HepG2 (cell line): Measurements from ENCODE around the gene NPDC1. TPM values are rescaled to one million over a fixed set of nuclear protein-coding genes. Genes with fewer than 3 reads are reported as not detected.

ENCODE experiments used
- BCL6 ChIP-seq: IDR thresholded peaks from 2 replicates; pipeline ENCODE4 v1.6.1; 2016; ENCODE audit warnings: missing genetic modification reagents, missing compliant biosample characterization
- E2F1 ChIP-seq: sonication (generic); formaldehyde crosslinking; IDR thresholded peaks from 2 replicates; pipeline ENCODE4 v1.5.0; 2020; ENCODE audit warnings: missing genetic modification reagents
- FOSL1 ChIP-seq: sonication (generic); formaldehyde crosslinking; IDR thresholded peaks from 2 replicates; pipeline ENCODE4 v1.9.0; 2021; ENCODE audit warnings: missing genetic modification reagents, borderline replicate concordance
- HDAC1 ChIP-seq: sonication (generic); formaldehyde crosslinking; IDR thresholded peaks from 2 replicates; pipeline ENCODE4 v1.5.1; 2020; ENCODE audit warnings: mild to moderate bottlenecking, missing genetic modification reagents
- HMGXB3 ChIP-seq: sonication (generic); formaldehyde crosslinking; IDR thresholded peaks from 2 replicates; pipeline ENCODE4 v1.4.0; 2020; ENCODE audit warnings: missing genetic modification reagents, borderline replicate concordance
- HNRNPH1 ChIP-seq: fragments of 200-400 bp; formaldehyde crosslinking; optimal IDR thresholded peaks from 2 replicates; pipeline ENCODE3; 2017; ENCODE audit warnings: mild to moderate bottlenecking, low read depth, low read length
- KLF15 ChIP-seq: sonication (generic); formaldehyde crosslinking; IDR thresholded peaks from 2 replicates; pipeline ENCODE4 v1.8.1; 2023; ENCODE audit warnings: borderline replicate concordance, mild to moderate bottlenecking, inconsistent platforms, missing genetic modification reagents, mixed read lengths
- MTF2 ChIP-seq: sonication (generic); formaldehyde crosslinking; IDR thresholded peaks from 2 replicates; pipeline ENCODE4 v1.5.0; 2020; ENCODE audit warnings: missing genetic modification reagents, borderline replicate concordance
- NCOA5 ChIP-seq: sonication (generic); formaldehyde crosslinking; IDR thresholded peaks from 2 replicates; pipeline ENCODE4 v1.4.0; 2020; ENCODE audit warnings: missing genetic modification reagents
- NR3C1 ChIP-seq: sonication (generic); formaldehyde crosslinking; IDR thresholded peaks from 2 replicates; pipeline ENCODE4 v1.4.0; 2020; ENCODE audit warnings: missing genetic modification reagents
- ONECUT2 ChIP-seq: sonication (generic); formaldehyde crosslinking; IDR thresholded peaks from 2 replicates; pipeline ENCODE4 v1.4.0; 2020; ENCODE audit warnings: missing genetic modification reagents
- POLR2A ChIP-seq, 2 experiments: IDR thresholded peaks; 2 replicates each; pipeline ENCODE4 v1.6.1; 2011; ENCODE audit warnings: low read depth in 2 of 2, low read length in 2 of 2, mild to moderate bottlenecking in 1 of 2, moderate library complexity in 1 of 2; ENCODE audit not compliant: insufficient read depth in 1 of 2
- RAD51 ChIP-seq: fragments of 450-650 bp; IDR thresholded peaks from 2 replicates; pipeline ENCODE4 v1.6.1; 2016; ENCODE audit warnings: borderline replicate concordance
- REPIN1 ChIP-seq: sonication (generic); formaldehyde crosslinking; IDR thresholded peaks from 2 replicates; pipeline ENCODE4 v1.8.0; 2022; ENCODE audit warnings: missing genetic modification reagents, low read depth, mild to moderate bottlenecking, borderline replicate concordance
- TP53 ChIP-seq: sonication (generic); formaldehyde crosslinking; conservative IDR thresholded peaks from 2 replicates; pipeline ENCODE4 v1.4.0; 2020; ENCODE audit warnings: missing genetic modification reagents
- YEATS4 ChIP-seq: sonication (generic); formaldehyde crosslinking; IDR thresholded peaks from 2 replicates; pipeline ENCODE4 v1.4.0; 2020; ENCODE audit warnings: missing genetic modification reagents, borderline replicate concordance
- ZNF30 ChIP-seq: sonication (generic); formaldehyde crosslinking; IDR thresholded peaks from 2 replicates; pipeline ENCODE4 v1.5.0; 2020; ENCODE audit warnings: mild to moderate bottlenecking, missing genetic modification reagents
- ZNF646 ChIP-seq: sonication (generic); formaldehyde crosslinking; IDR thresholded peaks from 2 replicates; pipeline ENCODE4 v1.9.0; 2021; ENCODE audit warnings: mild to moderate bottlenecking, missing genetic modification reagents
- ZNF878 ChIP-seq: sonication (generic); formaldehyde crosslinking; IDR thresholded peaks from 2 replicates; pipeline ENCODE4 v1.8.1; 2023; ENCODE audit warnings: mild to moderate bottlenecking, missing genetic modification reagents, moderate library complexity
- polyA plus RNA-seq, 8 experiments: library from polyadenylated mRNA; depleted of rRNA in 3 of 8; stranded (reverse) in 7 of 8; unstranded in 1 of 8; fragments of >200 nt; fragmentation: Illumina TruSeq in 4 of 8; extraction: Trizol in 4 of 8; gene quantifications; 2 replicates each; pipeline versions ENCODE4 v1.2.1 to v1.2.3, GENCODE V29; 2011 to 2016; ENCODE audit warnings: low read depth in 4 of 8, missing spikeins in 1 of 8, mixed read lengths in 1 of 8; ENCODE audit not compliant: insufficient read depth in 1 of 8
- total RNA-seq, 5 experiments: library from RNA; depleted of rRNA; stranded (reverse); fragments of >200 nt; fragmentation: Illumina TruSeq; extraction: Trizol; gene quantifications; 2 replicates each; pipeline ENCODE4 v1.2.3, GENCODE V29; 2016; ENCODE audit warnings: low read depth in 1 of 5

NPDC1 gene
- total and polyA plus RNA-seq, 2 of the 13 experiments (the other 11 are each of a cell fraction or from before 2014, with no cell fraction given): 0.84 to 5.4 TPM

GRCh38 chr9:137054932-137055384 is 9.0 kb upstream of the NPDC1 start (continued):
- no peak for TF ChIP-seq BCL6 (CRISPR knock-in tag)
- TF ChIP-seq HDAC1 (CRISPR knock-in tag): no peak
- TF ChIP-seq ZNF646 (CRISPR knock-in tag): no peak
- no peak for TF ChIP-seq MTF2 (CRISPR knock-in tag)
- TF ChIP-seq E2F1: peak; percentile 36
- no peak for TF ChIP-seq HNRNPH1
- TF ChIP-seq HMGXB3 (CRISPR knock-in tag): peak; percentile 13; the same call in 1 of the 2 replicates
- TF ChIP-seq ONECUT2 (CRISPR knock-in tag): no peak
- TF ChIP-seq ZNF30 (CRISPR knock-in tag): no peak; the same call in 1 of the 2 replicates
- TF ChIP-seq TP53 (CRISPR knock-in tag): no peak
- TF ChIP-seq NR3C1 (CRISPR knock-in tag): no peak
- TF ChIP-seq YEATS4 (CRISPR knock-in tag): peak; percentile 18; the same call in 1 of the 2 replicates
- TF ChIP-seq KLF15 (CRISPR knock-in tag): 0 out of 2 replicates have a peak, but pooled peaks have one; percentile 77
- peak; percentile 24; the same call in 1 of the 2 replicates for TF ChIP-seq NCOA5
- no peak; the same call in 1 of the 2 replicates for TF ChIP-seq FOSL1 (CRISPR knock-in tag)
- 0 out of 2 replicates have a peak, but pooled peaks have one; percentile 8 for TF ChIP-seq REPIN1
- peak in 1 of 2 experiments; percentile 44; a peak in 1 of 4 replicates for TF ChIP-seq POLR2A (IDR thresholded peaks at IDR 0.05; ENCODE audit: insufficient read depth in 1 of 2, low read depth in 2 of 2, low read length in 2 of 2)
- no peak for TF ChIP-seq ZNF878 (CRISPR knock-in tag)
- TF ChIP-seq RAD51: no peak
